Stimulated activated CD4-positive, alpha-beta T cell treated with anti-CD3 and anti-CD28 coated beads, TNF-alpha, amount 100 ng/mL, for 24 hours (primary cell): ENCODE data around the gene NOP14.
"Not testable (repeated sequence)": the region's sequence is repeated elsewhere in the genome, so short reads cannot be mapped to it uniquely, and the experiment has no call there.

ENCODE experiments used
- DNase-seq, 3 experiments: peaks; one replicate each; pipeline ENCODE4 v3.0.0-alpha.2; 2020; ENCODE audit warnings: low read depth in 3 of 3

The NOP14 gene

DNA sequence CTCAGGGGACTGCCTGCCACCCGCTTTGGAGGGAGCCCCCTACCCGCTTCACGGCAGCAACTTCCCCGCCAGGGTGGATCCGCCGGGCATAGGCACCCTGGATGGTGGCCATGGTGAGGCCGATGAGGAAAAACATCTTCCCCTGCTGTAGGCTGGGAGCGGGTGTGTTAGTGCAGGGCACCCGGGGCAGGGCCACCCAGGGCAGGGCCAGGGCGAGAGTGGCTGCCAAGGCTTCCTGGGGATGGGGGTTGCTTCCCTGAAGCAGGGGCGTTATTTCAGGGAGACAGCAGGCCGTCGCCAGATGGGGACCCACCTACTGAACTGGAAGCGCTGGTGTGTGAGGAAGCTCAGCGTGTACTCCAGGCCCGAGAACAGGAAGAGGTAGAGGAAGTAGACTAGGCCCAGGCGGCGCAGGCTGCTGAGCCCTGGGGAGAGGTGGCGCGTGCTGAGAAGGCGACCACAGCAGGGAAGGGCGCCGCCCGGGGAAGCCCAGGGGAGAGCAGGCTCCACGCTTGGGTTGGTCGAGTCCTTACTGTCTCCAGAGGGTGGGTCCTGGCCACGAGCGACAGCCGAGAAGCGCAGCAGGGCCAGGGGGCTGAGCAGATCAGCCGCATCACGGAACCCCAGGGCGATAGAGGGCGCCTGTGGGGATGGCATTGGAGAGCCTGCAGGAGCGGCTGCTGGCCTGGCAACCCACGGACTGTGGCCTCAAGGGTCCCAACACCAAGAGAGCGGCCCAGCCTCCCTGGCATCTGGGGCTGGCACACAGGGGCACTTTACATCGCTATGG lies 31.5 kb downstream of the NOP14 start:
- DNase-seq: peak in 1 of 3 experiments; percentile 55

DNA sequence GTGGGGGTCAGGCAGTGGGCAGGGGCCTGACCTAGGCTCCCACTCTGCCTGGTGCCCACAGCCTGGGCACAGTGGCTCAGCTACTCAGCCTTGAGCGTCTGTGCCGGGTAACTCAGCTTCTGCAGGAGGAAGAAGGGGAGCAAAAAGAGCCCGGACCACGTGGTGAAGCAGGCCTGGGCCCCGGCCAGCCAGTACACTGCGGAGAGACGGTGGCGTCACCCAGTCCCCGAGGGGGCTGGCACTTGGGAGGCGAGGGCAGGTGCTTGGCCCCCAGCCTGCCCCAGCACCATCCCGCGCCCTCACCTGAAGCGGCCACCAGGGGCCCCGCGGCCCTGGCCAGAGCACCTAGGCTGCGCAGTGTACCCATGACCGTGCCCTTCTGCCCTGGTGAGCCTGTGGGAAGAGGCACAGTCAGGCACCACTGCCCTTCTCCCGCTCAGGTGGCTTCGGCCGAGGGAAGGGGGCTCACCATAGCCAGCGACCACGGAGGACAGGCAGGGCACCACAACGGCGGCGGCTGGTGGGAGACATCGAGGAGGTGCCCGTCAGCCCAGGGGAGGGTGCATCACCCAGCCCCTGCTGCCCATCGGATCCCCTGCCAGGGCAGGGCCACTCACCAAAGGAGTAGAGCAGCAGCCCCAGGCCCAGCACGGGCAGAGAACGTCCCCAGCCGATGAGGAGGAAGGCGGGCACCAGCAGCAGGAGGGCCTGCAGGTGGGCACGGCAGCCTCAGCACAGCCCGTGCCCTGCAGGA lies 32.3 kb downstream of the NOP14 start:
- DNase-seq: no peak

DNA sequence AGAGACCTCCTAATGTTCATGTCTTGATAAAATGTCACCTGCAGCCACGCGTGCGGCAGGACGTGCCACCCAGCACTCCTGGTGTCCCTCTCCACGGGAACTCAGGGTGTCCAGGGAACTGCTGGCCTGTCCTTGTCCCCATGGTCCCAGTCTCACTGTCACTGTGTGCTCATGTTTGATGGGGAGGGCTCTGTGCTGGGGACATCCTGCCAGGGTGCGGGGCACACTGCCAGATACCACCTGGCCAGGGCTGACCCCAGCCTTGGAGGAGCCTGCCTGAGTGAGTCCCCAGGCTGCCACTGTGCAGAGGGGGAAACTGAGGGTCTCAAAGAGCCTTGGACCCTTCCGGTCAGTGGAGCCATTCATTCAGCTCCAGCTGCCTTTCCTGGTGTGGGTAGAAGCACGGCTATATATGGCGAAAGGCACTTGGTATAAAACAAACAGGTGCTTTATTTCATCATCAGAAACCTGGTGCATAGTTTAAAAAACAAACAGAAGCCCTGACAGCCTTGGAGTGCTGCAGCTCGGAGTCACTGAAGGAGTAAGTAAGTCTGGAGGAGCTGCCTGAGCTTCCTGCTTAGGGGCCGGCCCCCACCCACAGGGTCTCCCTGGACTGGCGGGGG lies 33.0 kb downstream of the NOP14 start:
- no peak for DNase-seq

DNA sequence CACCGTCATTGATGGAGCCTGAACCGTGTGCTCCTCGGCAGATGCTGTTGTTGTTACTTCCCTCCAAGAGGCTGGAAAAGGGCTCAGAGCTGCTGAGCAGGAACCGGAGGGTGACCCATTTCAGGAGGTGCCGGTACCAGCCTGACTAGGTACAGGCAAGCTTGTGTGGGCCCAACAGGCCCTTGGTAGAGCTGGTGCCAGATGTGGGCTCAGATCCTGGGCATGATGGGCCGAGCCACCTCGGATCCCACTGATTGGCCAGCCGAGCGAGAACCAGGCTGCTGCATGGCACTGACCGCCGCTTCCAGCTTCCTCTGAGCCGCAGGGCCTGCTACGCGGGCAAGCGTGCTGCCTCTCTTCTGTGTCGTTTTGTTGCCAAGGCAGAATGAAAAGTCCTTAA lies 33.7 kb downstream of the NOP14 start:
- no peak for DNase-seq

DNA sequence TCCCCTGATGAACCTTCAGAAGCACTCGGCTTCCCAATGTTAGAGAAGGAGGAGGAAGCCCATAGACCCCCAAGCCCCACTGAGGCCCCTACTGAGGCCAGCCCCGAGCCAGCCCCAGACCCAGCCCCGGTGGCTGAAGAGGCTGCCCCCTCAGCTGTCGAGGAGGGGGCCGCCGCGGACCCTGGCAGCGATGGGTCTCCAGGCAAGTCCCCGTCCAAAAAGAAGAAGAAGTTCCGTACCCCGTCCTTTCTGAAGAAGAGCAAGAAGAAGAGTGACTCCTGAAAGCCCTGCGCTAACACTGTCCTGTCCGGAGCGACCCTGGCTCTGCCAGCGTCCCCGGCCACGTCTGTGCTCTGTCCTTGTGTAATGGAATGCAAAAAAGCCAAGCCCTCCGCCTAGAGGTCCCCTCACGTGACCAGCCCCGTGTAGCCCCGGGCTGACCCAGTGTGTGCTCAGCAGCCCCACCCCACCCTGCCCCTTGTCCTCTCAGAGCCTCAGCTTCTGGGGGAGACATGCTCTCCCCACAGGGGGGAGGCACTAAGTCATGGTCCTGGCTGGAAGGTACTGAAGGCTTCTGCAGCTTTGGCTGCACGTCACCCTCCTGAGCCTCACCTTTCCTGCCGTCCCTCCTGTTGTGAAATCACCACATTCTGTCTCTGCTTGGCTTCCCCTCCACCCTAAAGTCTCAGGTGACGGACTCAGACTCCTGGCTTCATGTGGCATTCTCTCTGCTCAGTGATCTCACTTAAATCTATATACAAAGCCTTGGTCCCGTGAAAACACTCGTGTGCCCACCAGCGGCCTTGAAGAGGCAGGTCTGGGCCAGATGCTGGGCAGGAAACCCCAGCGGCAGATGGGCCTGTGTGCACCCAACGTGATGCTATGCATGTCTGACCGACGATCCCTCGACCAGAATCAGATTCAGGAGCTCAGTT lies 34.7 kb downstream of the NOP14 start:
- DNase-seq: no peak

DNA sequence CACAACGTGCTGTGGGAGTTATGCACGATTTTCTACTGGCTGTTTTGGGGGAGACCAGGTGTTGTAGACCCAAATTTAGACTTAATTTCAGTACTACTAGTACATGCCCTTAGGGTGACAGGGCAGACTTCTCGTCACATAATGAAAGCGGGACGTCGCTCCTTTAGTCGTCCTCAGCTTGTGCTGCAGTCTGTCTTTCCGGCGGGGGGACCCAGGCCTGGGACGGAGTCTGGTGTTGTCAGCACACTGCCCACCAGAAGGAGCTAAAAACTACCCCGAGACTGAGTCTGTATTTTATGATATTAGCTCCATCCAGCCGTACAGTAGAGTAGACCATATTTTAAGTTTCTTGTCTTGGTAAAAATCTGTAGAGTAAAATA lies 35.5 kb downstream of the NOP14 start:
- DNase-seq: no peak

DNA sequence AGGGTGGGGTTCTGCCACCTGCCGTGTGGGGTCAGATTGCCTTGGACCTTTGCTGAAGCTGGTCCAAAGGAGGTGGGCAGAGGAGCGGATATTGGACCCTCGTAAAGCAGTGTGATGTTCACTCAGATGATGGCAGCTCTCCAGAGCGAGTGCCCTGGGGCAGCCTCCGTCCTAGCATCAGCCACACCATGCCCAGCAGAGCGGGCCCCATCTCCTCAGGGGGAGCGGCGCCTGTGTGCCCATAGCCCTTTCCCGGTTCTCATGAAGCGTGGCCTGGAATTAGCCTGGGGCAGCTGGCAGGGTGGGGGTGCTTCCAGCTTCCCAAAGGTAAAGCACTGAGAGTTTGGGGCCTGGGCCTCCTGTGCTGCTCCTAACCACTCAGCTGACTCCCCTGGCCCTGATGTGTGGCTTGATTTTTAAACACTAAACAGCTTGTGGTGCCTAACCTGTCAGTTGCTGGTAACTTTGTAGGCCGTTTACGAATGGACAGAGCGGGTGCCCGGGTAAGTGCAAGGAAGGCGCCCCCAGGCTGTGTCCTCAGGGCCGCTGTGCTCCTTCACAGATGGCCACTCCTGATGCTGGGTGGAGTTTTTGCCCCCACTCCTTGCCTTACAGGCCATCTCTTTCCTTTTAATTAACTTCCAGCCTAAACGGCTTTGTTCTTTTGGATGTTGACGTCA lies 36.0 kb downstream of the NOP14 start:
- no peak for DNase-seq

DNA sequence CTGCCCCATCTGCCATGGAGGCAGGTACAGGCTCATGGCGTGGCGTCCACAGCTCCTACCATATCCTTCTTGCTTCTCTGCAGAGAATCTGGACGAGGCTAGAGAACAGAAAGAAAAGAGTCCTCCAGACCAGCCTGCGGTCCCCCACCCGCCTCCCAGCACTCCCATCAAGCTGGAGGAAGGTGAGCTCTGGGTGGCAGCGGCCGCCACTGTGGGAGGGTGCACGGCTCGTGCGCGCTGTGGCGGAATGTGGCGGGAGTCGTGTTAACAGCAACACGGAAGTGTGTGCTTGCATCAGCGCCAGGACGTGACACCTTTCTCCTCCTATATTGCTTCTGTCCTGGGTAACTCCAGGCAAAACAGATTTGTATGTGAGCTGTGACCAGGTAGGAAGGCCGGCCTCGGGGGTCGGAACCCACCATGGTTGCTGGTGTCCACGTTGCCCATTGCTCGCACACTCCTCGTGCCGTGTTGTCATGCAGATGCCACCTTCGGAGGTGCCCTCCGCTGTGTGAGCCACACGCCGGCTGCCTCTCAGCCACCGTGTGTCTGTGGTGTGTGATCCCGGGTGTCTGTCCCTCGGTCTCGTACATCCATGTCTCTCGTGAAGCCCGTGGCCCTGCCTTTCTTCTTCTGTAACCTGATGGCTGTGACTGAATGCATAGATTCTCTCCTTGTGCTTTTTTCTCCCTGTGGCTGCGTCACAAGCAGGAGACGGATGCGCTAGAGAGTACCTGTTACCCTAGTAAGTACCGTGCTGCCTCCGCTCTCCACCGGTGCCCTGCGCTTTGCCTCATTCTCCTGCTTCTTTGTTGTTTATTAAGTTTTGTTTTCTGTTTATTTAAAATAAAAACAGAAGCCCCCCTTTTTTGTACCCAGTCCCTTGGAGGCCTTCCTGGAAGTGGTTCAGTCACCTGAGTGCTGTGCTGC lies 37.0 kb downstream of the NOP14 start:
- no peak for DNase-seq

DNA sequence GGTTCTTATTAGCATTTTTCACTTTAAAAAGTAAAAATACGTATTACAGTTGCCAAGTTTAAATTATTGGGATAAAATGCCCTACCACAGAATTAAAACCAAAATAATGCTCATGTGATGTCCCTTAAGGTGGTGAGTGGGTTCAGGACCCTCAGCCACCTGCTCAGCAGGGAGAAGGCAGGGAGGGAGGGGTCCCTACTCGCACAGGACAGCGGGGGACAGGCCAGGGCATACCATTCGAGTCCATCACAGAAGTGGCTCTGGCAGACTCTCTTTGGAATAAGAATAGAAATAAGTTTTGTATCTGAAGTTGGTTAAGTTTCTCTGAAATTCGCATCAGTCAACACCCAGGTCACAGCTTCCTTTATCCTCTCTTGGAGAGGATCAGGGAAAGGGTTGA lies 37.7 kb downstream of the NOP14 start:
- DNase-seq: no peak

DNA sequence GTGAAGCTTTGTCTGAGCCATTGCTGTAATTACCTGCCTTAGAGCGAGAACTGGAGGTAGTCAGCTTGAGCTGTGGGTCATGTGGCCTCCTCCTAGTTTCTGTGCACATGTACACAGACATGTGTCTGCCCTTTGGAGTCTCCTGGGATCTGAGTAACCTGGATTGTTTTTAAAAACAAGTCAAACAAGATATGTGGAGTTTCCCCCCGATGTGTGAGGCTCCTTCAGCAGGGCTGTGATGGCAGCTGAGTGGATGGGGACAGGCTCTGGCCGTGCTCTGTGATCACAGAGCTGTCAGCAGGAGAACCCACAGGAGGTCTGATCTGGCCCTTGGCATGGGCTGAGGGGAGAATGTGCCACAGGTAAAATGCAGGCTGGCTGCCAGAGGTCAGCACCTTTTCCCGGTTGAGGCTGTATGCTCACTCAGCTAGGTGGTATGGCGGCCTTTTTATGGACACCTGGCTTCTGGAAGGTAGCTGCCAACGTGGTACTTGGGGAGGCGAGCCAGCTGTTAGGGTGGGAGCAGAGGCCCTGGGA lies 38.4 kb downstream of the NOP14 start:
- DNase-seq: no peak

DNA sequence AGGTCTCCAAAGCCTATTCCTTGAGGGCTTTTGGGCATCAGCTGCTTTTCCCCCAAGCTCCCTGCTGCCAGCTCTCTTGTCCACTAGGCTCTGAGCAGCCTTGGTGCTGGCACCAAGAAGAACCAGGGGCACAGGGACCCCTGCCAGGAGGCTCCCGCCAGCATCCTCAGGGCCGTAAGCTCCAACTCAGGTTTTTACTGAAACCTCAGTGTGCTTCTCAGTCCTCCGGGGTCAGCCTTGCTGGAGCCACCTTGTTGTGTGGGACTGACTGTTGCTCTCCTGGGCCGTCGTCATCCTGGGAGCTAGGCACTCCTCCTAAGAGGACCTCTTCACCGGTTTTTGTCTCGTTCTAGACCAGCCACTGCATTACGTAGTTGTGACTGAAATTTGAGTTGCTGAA lies 38.9 kb downstream of the NOP14 start:
- no peak for DNase-seq

DNA sequence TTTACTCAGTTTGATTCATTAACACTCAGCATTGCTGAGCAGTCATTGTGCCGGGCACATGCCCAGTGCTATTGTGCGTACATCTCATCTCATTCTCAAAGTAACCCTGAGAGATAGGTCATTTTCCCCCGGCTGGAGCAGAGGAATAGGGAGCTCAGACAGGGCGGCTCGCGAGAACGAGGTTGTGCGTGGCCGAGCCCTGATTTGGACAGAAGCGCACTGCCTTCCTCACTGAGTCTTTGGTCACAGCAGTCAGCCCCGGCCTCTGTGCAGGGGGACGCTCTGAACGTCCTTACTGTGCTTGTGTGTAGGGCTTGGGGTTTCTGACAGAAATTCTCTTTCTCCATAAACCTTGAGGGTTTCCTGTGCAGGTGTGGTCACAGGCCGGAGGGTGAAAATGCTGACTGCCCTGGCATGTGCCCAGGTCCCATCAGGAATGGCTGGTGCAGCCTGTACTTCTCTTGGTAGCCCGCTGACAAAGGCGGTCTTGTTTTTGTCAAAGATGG lies 39.5 kb downstream of the NOP14 start:
- no peak for DNase-seq

DNA sequence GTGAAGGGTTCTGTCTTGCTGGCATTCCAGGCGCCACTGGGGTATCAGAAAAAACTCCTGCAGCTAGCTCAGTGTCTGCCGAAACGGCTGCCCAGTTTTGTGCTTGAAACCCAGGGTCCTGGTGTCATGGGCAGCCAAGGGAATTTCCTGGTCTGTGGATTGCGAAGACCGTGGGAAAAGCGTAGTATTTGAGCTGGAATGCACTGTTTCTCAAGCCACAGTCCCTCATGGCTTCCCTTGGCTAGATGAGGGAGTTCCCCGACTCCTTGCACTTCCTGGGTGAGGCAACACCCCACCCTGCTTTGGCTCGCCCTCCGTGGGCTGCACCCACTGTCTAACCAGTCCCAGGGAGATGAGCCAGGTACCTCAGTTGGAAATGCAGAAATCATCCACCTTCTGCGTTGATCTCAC lies 40.1 kb downstream of the NOP14 start:
- DNase-seq: no peak

DNA sequence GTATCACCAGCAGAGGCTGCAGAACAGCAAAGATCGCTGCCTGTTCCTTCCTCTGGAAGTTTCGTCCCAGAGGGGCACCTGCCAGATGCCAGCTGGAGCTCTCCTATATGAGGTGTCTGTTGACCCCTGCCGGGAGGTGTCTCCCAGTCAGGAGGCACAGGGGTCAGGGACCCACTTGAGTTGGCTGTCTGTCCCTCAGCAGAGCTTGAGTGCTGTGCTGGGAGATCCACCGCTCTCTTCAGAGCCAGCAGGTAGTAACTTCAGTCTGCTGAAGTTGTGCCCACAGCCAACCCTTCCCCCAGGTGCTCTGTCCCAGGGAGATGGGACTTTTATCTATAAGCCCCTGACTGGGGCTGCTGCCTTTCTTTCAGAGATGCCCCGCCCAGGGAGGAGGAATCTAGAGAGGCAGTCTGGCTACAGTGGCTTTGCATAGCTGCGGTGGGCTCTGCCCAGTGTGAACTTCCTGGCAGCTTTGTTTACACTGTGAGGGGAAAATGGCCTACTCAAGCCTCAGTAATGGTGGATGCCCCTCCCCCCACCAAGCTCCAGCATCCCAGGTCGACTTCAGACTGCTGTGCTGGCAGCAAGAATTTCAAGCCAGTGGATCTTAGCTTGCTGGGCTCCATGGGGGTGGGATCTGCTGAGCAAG lies 40.6 kb downstream of the NOP14 start:
- DNase-seq: not testable (repeated sequence)

DNA sequence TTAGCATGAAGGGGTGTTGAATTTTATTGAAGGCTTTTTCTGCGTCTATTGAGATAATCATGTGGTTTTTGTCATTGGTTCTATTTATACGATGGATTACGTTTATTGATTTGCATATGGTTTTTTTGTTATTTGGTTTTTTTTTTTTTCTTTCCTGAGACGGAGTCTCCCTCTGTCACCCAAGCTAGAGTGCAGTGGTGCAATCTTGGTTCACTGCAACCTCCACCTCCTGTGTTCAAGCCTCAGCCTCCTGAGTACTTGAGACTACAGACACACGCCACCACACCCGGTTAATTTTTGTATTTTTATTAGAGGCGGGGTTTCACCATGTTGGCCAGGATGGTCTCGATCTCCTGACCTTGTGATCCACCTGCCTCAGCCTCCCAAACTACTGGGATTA lies 44.5 kb downstream of the NOP14 start:
- not testable (repeated sequence) for DNase-seq

DNA sequence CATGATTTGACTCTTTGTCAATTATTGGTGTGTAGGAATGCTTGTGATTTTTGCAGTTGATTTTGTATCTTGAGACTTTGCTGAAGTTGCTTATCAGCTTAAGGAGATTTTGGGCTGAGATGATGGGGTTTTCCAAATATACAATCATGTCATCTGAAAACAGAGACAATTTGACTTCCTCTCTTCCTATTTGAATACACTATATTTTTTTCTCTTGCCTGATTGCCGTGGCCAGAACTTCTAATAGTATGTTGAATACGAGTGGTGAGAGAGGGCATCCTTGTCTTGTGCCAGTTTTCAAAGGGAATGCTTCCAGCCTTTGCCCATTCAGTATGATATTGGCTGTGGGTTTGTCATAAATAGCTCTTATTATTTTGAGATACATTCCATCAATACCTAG lies 44.9 kb downstream of the NOP14 start:
- not testable (repeated sequence) for DNase-seq

DNA sequence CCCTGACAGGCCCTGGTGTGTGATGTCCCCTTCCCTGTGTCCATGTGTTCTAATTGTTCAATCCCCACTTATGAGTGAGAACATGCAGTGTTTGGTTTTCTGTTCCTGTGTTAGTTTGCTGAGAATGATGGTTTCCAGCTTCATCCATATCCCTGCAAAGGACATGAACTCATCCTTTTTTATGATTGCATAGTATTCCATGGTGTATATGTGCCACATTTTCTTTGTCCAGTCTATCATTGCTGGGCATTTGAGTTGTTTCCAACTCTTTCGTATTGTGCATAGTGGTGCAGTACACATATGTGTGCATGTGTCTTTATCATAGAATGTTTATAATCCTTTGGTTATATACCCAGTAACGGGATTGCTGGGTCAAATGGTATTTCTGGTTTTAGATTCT lies 46.5 kb downstream of the NOP14 start:
- DNase-seq: not testable (repeated sequence)

DNA sequence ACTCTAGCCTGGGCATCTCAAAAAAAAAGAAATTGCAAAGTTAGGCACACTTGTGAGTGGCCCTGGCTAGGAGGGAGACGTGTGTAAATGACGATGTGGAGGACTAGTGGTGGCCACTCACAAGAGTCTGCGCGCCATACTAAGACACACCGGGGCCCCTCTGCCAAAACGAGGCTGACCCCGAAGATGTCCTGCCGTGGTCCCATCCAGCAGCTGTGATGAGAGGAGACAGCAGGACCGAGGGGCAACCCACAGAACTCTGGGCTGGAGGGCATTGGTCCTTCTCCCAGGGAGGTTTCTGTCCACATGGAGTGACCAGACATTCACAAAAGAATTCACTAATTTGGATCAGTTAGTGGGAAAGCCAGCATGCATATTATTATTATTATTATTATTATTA lies 47.4 kb downstream of the NOP14 start:
- DNase-seq: no peak
